Activated T-cell treated with anti-CD3 and anti-CD28 coated beads, Interleukin-2, amount 50 U/mL, for 4 hours (primary cell): ENCODE results near the gene GPRIN2. TPM values are rescaled to one million over a fixed set of nuclear protein-coding genes. Genes with fewer than 3 reads are reported as not detected.

Source experiments
- ATAC-seq, 2 donors: fragments of 200-7000 bp; cut with Tn5 transposase; one replicate each; pipeline ENCODE4 v1.10.0; 2021
- DNase-seq: peaks from one replicate; pipeline ENCODE4 v3.0.0-alpha.2; 2020
- H3K27me3 Mint-ChIP-seq: one replicate; pipeline ENCODE4 v1.8.0; 2021; ENCODE audit warnings: low read depth, mixed read lengths
- H3K36me3 Mint-ChIP-seq: one replicate; pipeline ENCODE4 v1.8.0; 2022; ENCODE audit warnings: mixed read lengths; ENCODE audit not compliant: insufficient read depth
- H3K4me1 Mint-ChIP-seq: one replicate; pipeline ENCODE4 v1.8.0; 2021; ENCODE audit warnings: low read depth, mixed read lengths
- H3K4me3 Mint-ChIP-seq: one replicate; pipeline ENCODE4 v1.8.0; 2021; ENCODE audit warnings: mild to moderate bottlenecking, moderate library complexity, mixed read lengths
- H3K9me3 Mint-ChIP-seq: one replicate; pipeline ENCODE4 v1.8.0; 2021; ENCODE audit warnings: mixed read lengths
- total RNA-seq, 3 donors: library from RNA; stranded (reverse); gene quantifications; one replicate each; pipeline ENCODE4 v1.2.1, GENCODE V29; 2021

Gene GPRIN2
- total RNA-seq, 3 donors from 2014 or later: not detected

GRCh38 chr10:46557319-46558121 lies 1.1 kb upstream of the GPRIN2 start:
- no peaks in the 10 kb centered on the region for H3K9me3 Mint-ChIP-seq
- DNase-seq (no peak), ATAC-seq (no peak)
- no peaks in the 10 kb centered on the region for H3K36me3 Mint-ChIP-seq
- peak overlapping the region; percentile 67 for H3K4me3 Mint-ChIP-seq
- H3K27me3 Mint-ChIP-seq: peaks cover 7% of the 10 kb centered on the region
- H3K4me1 Mint-ChIP-seq: peaks cover 5% of the 10 kb centered on the region

DNA sequence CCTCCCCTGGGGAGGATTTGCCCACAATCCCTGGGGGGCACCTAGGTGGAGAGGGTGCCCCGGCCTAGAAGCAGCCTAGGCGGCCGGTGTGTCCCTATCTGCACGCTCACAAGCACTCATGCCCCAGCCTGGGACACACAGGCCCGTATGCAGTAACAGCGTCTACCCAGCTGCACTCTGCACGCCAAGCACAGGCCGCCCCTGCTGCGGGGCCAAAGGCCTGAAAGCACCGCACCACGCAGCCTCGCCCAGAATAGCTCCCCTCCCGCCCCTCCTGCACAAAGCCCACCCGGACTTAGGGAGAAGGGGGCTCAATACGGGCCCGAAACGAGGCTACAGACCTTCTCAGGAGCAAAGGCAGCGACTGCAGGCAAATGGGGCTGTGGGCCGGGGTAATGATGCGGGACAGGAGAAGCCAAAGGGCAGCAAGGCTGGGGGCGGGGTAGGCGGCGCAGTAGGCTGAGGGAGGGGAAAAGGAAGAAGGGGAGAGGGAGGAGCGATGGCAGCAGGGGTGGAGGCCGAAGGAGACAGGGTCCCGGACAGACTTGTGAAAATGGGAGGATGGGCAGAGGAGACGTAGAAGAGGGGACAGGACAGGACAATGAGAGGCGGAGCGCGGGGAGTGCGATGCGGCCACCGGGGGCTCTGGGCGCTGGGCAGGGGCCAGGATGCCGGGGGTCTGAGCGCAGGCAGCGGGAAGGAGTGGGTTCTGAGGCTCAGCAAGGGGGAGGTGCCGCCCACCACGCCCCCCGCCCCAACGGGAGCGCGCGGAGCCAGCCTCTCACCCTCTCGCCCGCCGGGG lies 544 bp downstream of the GPRIN2 start:
- peak; percentile 10 to 12 for ATAC-seq
- no peak for DNase-seq
- no peaks in the 10 kb centered on the region for H3K9me3 Mint-ChIP-seq

DNA sequence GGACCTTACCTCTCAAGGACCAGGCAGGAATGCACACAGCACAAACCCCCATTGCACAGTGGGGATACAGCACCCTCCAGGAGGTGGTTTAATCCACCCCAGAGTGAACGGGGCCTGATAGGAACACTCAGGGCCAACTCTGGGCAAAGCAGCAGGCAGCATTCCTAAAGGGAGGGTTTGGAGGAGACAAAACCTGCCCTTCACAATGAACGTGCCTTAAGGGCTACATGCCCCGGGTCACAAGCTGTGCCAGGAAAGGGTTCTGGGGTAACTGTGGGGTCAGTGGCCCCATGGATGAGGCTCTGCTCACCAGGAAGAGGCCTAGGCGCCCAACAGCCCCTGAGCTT lies 1.1 kb downstream of the GPRIN2 start:
- no peaks in the 10 kb centered on the region for H3K36me3 Mint-ChIP-seq
- no peak overlapping the region for H3K4me3 Mint-ChIP-seq
- peaks cover 5% of the 10 kb centered on the region for H3K4me1 Mint-ChIP-seq
- no peak for ATAC-seq
- peaks cover 7% of the 10 kb centered on the region for H3K27me3 Mint-ChIP-seq
- no peaks in the 10 kb centered on the region for H3K9me3 Mint-ChIP-seq
- no peak for DNase-seq

More for the DNA sequence above, 544 bp downstream of the GPRIN2 start:
- H3K36me3 Mint-ChIP-seq: no peaks in the 10 kb centered on the region
- peaks cover 5% of the 10 kb centered on the region for H3K4me1 Mint-ChIP-seq
- H3K4me3 Mint-ChIP-seq: peak overlapping the region; percentile 4
- peaks cover 7% of the 10 kb centered on the region for H3K27me3 Mint-ChIP-seq

- no peak for DNase-seq
- no peak for ATAC-seq
- no peaks in the 10 kb centered on the region for H3K9me3 Mint-ChIP-seq
These were observed 2.2 kb downstream of the GPRIN2 start for GRCh38 chr10:46554166-46554781.

DNA sequence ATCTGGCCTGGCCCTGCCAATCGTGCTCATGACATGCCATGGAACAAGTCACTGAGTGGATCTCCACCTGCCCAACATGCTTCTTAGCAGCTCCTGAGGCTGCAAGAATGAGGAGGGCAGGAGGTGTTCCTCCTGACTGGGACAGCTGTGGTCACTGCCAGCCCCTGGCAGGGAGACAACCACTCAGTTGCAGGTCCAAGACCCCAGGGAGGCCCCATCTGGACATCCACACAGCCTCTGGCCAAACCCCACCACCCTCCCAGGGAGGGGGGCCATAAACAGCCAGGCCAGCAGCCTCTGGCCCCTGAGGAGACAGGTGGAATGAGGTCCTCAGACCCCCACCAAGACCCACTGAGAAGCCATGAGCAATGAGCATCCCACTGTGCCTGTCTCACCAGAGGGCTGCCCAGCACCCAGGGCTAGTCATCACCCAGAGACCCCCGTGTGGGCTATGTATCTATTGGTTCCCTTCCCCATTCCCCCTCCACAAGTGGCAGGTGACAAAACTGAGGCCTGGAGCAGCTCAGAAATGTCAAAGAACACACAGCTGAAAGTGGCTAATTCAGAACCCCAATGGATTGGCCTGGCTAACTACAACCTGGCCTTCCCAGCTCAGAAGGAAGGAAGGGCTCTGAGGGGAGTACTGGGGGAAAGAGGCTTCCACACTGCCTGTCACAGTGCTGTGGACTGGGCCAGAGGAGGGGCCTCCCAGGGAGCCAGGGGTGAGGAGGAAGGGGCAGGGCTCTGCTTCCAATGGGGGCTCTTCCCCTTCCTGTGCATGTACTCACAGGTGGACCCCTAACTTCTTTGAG lies 3.0 kb downstream of the GPRIN2 start:
- no peaks in the 10 kb centered on the region for H3K36me3 Mint-ChIP-seq
- ATAC-seq: no peak
- no peak for DNase-seq
- H3K9me3 Mint-ChIP-seq: no peaks in the 10 kb centered on the region
- H3K27me3 Mint-ChIP-seq: peaks cover 7% of the 10 kb centered on the region
- peaks cover 5% of the 10 kb centered on the region for H3K4me1 Mint-ChIP-seq
- H3K4me3 Mint-ChIP-seq: no peak overlapping the region

More at GRCh38 chr10:46554166-46554781, 2.2 kb downstream of the GPRIN2 start:
- Mint-ChIP-seq H3K27me3 (peaks cover 7% of the 10 kb centered on the region), H3K4me1 (peaks cover 5% of the 10 kb centered on the region), H3K4me3 (no peak overlapping the region), H3K36me3 (no peaks in the 10 kb centered on the region)

DNA sequence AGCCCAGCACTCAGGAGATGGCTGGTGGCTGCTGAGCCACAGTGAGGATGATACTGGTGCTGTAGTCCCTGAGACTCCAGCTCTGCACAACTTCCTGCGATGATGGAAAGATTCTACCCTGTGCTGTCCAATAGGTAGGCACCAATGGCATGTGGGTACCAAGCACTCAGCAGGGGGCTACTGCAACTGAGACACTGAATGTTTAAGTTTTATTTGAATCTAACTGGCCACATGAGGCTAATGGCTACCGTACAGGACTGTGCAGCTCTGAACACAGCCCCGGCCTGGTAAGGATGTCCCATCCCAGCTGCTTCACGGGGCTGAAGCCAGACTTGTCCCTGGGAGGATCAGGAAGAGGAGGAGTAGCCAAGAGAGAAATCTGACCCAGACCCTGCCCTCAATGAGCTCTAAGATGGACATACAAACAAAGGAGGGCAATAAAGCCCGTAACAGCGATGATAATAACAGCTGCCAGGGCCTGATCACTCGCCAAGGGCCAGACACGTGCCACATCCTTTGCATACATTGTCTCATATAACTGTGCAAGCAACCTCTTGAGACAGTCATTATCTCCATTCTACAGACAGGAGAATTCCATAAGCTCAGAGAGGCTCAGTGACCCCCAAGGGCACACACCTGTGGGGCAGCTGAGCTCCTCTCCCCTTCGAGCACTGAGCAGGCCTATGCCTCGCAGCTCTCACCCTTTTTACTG lies 3.8 kb downstream of the GPRIN2 start:
- Mint-ChIP-seq H3K9me3 (no peaks in the 10 kb centered on the region), H3K4me3 (no peak overlapping the region), H3K27me3 (peaks cover 7% of the 10 kb centered on the region), H3K4me1 (peaks cover 5% of the 10 kb centered on the region), H3K36me3 (no peaks in the 10 kb centered on the region)
- DNase-seq: no peak
- ATAC-seq: no peak

GRCh38 chr10:46551701-46552525 lies 4.5 kb downstream of the GPRIN2 start:
- no peak for DNase-seq
- Mint-ChIP-seq H3K4me3 (no peak overlapping the region), H3K4me1 (peaks cover 1% of the 10 kb centered on the region), H3K9me3 (no peaks in the 10 kb centered on the region), H3K27me3 (peaks cover 7% of the 10 kb centered on the region), H3K36me3 (no peaks in the 10 kb centered on the region)
- ATAC-seq: no peak

- no peaks in the 10 kb centered on the region for H3K36me3 Mint-ChIP-seq
- peaks cover 1% of the 10 kb centered on the region for H3K4me1 Mint-ChIP-seq
- DNase-seq (no peak), ATAC-seq (no peak)
- H3K27me3 Mint-ChIP-seq: peaks cover 5% of the 10 kb centered on the region
- no peak overlapping the region for H3K4me3 Mint-ChIP-seq
- H3K9me3 Mint-ChIP-seq: no peaks in the 10 kb centered on the region
These were observed 5.4 kb downstream of the GPRIN2 start for GRCh38 chr10:46550795-46551700.

- H3K36me3 Mint-ChIP-seq: no peaks in the 10 kb centered on the region
- no peak for ATAC-seq
- H3K9me3 Mint-ChIP-seq: no peaks in the 10 kb centered on the region
- no peaks in the 10 kb centered on the region for H3K4me1 Mint-ChIP-seq
- H3K4me3 Mint-ChIP-seq: no peak overlapping the region
- H3K27me3 Mint-ChIP-seq: no peaks in the 10 kb centered on the region
- DNase-seq: no peak
These were observed 6.2 kb downstream of the GPRIN2 start for GRCh38 chr10:46550076-46550790.

- Mint-ChIP-seq H3K9me3 (no peaks in the 10 kb centered on the region), H3K27me3 (no peaks in the 10 kb centered on the region), H3K4me3 (no peak overlapping the region), H3K36me3 (no peaks in the 10 kb centered on the region), H3K4me1 (no peaks in the 10 kb centered on the region)
- ATAC-seq: no peak
- no peak for DNase-seq
These were observed 7.0 kb downstream of the GPRIN2 start for GRCh38 chr10:46549171-46550075.

DNA sequence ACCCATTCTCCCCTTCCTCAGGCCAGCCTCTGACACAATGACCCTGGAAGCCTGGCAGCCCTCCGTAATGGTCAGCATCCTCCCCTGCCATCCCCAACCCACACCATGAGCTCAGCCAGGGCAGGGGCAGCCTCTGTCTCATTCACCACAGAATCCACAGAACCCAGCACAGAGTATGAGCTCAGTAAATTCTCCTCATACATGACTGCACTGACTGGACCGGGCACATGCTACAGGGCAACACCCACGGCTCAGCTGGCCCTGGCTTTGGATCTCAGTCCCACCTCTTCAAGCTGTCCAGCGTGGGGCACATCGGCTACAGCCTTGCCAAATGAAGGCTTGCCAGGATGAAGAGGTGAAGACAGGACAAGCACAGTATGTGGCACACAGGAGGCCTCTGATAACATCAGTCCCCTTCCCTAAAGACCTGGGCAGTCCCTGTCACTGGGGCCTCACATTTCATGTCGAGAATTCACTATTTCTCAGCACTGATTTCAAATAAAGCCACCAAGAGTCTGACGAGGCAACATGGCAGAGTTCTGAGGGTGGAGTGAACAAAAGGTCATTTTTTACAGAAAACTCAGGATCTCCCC lies 7.9 kb downstream of the GPRIN2 start:
- Mint-ChIP-seq H3K4me3 (no peak overlapping the region), H3K36me3 (no peaks in the 10 kb centered on the region), H3K9me3 (no peaks in the 10 kb centered on the region), H3K4me1 (no peaks in the 10 kb centered on the region), H3K27me3 (peaks cover 4% of the 10 kb centered on the region)
- DNase-seq: no peak
- no peak for ATAC-seq
